GM21360 (cell line): ENCODE measurements around the gene POLR2J2.
A peak's percentile ranks its signal among the peaks of the same experiment; 100 is the strongest.
"Not testable (repeated sequence)": the region's sequence is repeated elsewhere in the genome, so short reads cannot be mapped to it uniquely, and the experiment has no call there.

Experiments used
- ATAC-seq: cut with Tn5 transposase; IDR thresholded peaks from one replicate; pipeline ENCODE4 v1.9.1; 2021; ENCODE audit warnings: mild to moderate bottlenecking, moderate library complexity; ENCODE audit not compliant: unreplicated experiment

The POLR2J2 gene

DNA sequence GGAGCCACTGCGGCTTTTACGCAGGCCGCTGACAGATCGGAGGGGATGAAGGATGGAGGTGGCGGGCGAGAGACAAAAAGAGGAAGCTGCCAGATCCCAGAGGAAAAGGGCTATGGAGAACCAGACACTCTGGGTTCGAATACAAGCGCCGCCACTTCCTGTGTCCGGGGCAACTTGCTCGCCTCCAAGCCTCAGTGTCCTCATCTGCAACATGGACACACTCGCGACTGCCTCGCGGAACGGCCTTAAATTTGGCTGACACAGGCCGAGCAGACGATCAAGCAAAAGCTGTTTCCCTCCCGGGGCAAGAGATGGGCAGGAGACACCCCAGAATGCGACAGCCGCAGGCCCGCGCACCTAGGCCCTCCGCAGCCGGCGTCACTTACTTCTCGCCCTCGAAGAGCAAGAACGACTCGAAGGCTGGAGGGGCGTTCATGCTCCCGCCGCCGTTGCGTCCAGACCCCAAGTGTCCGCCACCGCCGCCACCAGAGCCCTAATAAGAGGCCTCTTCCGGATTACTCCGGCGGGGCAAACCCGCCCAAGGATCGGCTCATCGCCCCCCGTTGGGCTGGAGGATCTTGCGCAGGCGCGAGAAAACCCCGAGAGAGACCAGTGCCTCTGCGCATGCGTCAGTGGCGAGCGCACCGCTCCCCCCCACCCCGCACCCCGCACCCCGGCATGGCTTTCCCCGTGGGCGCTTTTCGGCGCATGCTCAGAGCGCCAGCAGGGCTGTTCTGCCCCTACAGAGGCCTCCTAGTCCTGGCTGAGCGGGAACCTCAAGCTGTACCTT is at the start of gene POLR2J2:
Gene POLR2J2 (minus strand): TSS at position 498 of the 790 bp plus-strand sequence. CDS start 62 bp downstream, at position 436.
- peak; percentile 72 for ATAC-seq

DNA sequence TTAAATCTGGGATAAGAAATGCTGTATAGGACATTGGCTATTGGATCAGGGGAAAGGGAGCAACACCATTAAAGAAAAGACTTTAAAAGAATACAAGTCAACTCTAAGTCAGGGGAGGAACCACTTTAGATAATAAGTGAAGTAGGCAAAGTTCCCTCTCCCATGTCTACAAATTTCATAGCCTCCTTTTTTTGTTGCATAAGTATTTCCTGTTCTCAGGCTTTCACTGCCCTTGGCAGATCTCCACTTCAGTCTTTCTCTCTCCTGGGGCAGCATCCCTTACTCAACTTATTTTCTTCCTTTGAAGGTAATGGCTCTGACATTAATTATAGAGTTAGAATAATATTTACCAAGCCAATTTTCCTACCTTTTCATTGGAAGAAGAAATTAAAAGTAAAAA is 47.0 kb upstream of the POLR2J2 start:
- ATAC-seq = not testable (repeated sequence)

DNA sequence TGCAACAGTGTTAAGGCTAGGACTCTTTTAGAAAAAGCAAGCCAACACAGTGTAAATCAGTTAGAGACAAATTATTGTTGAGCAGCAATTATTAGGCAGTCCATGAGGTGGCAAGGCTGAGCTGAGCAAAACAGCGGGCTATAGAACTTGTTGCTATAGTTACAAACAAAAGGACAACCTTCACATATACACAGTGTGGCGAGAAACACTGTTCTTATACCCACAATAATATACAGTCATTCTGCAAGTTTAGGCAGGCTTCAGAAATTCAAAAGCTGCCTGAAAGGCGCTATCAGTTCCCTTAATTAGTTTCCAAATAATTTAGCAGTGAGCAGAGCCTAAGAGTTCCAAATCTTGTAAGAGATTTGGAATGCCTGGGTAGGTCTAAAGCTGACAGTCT is 44.3 kb upstream of the POLR2J2 start:
- peak; percentile 47 for ATAC-seq

DNA sequence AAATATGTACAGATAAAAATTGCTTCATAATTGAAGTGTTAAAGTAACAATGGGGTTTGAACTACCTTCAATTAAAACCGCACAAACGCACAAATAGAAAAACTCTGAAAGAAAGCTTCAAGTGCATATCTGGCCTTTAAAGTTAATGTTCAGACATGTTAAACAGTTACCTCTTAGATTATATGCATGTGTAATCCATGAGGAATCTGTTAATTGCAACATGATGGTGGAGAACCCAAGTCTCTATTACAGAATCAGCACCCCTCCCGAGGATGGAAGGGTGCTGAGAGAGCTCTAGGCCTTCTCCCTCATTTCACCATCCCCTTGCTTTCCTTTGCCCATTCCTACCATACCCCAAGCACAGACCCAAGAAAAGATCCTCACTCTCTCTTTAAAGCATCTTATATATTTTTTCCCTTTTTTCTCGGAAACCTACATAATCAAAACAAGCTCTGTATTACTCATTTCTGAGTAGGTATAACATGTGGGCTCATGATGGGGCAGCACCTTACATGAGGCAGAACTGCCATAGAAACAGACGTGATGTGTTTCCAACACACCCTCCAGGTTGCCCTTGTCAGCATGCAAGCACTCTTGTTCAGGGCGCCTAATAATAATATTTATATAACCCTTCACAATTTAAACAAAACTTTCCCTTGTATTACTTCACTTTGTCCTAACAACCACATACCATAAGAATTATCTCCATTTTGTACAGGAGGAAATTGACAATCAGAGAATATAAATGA is 43.5 kb upstream of the POLR2J2 start:
- ATAC-seq = not testable (repeated sequence)

DNA sequence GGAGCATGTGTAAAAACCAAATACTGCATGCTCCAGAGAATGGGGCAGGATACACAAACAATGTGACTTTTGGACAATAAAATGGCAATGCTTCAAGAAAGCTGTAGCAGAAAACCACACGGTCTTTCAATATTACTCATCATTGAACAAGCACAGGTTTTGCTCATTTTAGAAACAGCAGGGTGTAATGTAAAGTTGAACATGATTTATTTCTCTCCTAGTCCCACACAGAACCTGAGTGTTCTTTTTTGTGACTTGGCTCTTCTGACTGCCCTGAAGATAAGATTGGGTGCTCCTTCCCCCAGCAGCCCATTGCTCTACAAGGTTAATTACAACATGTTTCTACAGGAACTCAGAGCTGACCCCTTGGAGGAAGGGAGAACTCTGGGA is 42.2 kb upstream of the POLR2J2 start:
- peak; percentile 69 for ATAC-seq

DNA sequence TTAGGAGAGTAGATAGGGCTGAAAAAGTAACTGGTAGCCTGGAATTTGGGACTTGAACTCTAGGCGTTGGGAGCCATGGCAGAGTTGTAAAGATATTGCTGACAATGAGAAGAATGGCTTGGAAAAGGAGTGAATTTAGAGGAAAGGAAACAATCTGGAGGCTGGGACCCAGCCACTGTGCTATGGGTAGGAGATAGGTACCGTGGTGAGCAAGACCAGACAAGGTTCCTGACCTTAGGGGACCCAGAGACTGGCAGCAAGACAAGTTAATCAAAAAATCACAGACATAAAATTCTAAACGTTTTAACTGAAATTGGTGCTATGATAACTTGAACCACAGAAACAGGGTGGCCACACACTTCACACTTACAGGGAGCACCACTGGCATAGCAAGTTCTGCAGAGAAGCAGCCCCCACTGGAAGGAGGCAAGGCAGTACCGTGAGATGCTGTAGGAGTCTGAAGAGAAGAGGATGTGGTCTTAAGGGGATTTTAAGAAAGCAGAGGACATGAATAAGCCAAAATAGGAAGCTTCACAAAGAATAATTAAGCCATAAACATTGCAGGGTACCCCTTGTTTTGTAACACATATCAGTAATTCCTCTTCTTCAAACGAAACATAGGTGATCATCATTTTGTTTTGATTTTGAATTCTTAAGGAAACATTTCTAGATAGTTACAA is 41.7 kb upstream of the POLR2J2 start:
- ATAC-seq = peak; percentile 65

DNA sequence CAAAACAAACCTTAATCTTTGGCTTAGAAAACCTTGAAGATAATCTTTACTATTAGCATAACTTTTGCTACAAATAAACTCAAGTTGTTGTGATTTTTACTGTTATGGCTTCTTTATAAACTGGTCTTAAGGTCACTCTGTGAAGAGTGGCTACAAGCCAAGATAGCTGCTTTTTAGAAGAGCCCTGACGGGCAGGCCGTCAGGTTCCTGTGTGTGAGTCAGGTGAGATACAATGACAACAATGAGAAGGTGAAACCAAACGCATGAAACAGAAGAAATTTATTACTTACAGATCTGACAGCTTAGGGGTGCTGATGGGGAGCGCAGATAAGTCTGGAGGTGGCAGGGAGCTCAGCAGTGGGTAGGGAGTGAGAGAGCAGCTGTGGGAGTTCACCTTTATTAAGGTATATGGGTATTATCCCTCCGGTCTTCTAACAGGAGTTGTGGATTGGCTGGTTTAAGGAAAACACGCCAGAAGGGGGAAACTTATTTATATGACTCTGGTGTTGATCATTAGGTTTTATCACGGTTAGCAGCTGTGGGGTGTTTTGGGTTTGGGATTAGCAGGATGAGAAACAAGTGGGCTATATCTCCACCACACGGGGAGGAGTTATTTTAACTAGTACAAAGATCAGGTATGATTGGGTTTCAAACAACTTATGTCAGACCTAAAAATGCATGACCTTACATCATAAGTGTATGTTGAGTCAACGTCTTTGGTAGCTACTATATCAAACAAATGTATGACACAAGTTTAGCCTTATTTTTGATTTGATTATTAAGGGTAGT is 27.7 kb upstream of the POLR2J2 start:
- ATAC-seq = not testable (repeated sequence)

DNA sequence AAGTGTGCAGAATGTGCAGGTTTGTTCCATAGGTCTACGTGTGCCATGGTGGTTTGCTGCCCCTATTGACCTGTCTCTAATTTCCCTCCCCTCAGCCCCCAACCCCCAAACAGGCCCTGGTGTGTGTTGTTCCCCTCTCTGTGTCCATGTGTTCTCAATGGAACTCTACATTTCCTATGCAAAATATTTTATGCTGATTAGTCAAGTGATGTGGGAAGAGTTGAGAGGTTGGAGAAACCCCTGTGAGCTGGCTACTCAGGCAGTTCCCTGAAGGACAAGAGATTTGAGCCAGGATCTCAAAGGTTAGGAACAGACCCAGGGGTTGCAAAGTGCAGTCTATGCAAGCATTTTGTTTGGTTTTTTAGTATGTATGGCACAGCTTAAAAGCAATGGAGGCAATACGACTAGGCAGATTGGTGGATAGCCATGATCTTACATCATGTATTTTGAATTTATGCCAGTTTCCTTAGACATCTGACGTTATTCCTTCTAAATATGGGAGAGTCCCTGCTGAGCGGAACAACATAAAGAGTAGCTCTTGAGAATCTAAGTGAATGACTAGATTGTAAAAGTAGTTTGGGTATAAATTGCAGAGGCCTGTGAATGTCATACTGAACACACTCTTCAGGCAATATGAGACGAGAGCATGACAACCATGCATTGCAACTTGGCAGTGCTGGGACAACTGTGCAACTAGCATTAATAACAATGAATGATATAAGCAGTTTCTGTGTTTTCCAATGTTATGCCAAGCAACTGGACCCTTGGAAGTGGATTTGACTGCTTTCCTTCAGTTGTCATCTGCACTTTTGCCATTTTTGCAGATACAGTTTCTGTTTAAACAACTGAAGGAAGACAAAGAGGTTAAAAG is 26.4 kb upstream of the POLR2J2 start:
- not testable (repeated sequence) for ATAC-seq

DNA sequence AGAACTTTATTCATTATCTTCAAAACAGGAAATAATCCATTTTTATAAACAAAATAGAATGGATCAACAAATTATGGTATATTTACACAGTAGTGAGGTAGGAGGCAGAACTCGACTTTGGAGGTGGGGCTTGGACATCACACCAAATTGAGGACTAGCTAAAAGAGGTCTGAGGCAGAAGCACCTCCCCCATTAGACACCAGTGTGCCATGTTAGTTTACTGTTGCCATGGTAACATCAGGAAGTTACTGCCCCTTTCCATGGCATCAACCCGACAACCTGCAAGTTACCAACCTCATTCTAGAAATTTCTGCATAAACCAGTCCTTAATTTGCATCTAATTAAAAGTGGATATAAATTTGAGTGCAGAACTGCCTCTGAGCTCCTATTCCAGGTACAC is 24.5 kb upstream of the POLR2J2 start:
- not testable (repeated sequence) for ATAC-seq

DNA sequence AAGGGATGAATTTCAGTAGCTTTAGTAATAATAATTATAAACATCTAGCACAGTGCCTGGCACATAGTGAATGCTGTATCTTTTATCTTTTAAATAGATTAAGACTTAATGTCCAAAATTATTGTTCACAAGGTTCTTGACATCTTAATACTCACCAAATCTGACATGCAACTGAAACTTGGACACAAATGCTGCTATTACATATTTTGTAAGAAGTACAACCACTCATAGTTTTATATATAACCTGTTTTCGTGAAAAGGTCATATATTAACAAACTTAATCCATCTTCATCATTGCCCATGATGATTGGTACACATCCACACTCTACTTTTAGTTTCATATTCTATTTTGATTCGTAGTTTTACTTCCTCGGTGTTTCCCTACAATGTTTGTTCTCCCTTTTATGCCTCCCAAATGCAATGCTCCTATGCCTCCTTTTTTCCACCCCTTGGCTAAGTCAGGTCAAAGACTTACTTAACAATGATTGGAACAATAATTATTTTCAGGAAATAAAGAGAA is 23.6 kb upstream of the POLR2J2 start:
- ATAC-seq = not testable (repeated sequence)

DNA sequence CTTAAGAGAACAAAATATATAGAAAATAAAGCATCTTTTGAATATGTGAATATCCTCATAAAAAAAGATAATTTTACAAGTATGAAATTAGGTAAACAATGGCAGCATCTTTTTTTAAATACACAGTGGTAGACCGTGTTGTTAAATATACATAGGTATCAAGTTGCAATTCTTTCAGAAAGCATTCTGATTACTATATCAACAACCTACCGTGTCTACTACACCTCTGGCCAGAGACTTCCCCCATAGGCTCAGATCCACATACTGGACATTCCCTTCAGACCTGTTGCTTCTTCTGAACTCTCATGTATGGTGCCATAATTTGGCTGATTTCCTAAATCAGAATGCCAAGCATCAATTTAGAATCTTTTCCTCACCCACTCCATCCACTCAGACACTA is 22.5 kb upstream of the POLR2J2 start:
- ATAC-seq = not testable (repeated sequence)

DNA sequence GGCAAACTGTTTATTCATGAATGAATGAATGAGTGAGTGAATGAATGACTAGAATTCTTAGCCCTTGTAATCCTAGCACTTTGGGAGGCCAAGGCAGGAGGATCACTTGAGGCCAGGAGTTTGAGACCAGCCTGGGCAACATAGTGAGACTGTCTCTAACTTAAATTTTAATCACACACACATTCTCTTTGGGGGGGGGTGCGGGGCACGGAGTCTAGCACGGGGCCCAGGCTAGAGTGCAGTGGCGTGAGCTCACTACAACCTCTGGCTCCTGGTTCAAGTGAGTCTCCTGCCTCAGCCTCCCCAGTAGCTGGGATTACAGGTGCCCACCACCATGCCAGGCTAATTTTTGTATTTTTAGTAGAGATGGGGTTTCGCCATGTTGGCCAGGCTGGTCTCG is 19.1 kb upstream of the POLR2J2 start:
- not testable (repeated sequence) for ATAC-seq

DNA sequence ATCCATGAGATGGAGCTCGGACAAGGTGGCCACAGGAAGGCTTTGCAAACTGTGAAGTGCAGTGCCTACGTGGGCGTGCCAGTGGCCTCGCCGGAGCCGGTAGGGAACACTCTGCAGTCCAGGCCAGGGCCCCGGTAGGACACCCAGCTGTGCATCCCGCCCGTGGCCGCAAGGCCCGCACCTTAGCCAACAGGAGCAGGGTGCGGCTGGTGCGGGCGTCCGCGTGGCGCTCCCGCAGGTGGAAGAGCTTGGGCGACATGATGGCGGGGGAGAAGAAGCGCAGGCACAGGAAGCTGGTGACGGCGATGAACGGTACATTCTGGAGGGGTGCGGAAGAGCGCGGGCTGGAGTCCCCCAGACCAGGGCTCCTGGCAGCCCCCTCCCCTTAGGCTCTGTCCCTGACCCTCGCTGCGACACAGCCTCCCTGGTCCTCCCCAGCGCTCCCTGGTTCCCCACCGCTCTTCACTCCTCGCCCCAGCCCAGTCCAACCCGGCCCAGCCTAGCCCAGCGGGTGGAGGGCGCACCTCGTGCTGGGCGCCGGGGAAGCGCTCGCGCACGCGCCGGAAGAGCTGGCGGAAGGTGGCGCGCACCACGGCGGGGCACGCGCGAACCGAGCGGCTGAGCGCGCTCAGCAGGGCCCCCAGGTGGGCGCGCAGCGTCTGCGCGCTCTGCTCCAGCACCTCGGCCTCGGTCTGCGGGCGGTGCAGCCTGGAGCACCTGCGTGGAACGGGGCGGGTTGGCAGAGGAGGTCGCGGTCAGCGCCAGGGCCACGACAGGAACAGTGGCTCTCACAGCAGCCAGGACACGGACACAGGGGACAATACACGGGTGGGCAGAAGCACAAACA is 18.2 kb upstream of the POLR2J2 start:
- ATAC-seq = peak; percentile 56

DNA sequence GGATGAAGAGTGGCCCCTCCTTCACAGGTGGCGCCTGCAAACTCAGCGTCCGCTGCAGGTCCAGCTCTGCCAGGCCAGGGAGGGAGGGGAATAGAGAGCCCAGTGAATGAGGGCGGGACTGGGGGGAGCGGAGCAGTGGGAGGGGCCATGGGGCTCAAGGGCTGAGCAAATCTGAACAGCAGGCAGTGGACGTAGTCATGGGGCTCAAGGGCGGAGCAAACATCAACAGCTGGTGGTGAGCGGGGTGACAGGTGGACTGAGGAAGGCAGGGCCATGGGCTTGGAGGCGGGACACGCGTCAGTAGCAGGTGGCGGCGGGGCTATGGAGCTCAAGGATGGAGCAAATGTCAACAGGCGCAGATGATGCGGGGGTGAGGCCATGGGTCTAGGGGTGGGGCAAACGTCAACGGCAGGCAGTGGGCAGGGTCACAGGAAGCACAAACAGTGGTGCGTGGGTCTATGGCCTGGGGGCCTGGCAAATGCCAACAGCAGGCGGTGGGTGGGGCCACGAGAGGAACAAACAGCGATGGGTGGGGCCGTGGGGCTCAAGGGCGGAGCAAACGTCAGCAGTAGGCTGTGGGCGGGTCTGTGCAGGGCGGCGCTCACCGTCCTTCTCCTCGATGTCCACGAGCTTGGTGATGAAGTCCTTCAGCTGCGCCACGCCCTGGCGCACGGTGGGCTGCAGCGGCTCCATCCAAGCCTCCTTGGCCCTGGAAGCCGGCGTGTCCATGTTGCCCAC is 17.0 kb upstream of the POLR2J2 start:
- peak; percentile 71 for ATAC-seq

DNA sequence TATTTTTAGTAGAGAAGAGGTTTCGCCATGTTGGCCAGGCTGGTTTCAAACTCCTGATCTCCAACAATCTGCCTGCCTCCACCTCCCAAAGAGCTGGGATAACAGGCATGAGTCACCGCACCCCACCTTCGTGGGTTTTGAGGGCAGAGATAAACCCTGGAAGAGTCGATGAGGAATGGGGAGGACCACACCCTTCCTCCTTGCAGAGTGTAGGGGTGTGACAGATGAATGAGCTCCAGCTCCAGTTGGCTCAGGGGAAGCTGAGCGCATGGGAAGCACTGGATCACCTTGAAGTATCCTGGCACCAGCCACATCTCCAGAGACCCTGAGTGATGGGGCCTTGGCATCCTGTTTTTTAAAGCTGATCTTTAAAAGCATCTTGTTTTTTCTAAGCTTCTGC is 11.1 kb upstream of the POLR2J2 start:
- not testable (repeated sequence) for ATAC-seq

DNA sequence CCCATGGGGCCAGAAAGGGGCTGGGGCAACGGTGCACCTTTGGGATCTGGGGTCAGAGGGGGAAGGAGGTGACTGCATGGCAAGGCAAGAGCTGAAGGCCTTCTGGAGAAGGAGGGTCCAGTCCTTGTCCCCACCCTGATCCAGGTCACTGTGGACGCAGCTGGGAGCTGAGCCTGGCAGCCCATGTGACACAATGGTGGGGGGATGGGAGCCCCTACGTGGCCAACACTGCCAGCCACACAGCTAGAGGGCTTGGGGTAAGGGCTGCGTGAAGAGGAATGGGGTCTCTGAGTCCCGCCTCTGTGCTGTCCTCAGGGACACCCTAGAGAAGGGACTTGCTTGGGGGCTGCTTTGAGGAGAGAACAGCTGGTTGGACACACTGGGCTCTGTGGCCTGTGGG is 9.3 kb upstream of the POLR2J2 start:
- not testable (repeated sequence) for ATAC-seq

DNA sequence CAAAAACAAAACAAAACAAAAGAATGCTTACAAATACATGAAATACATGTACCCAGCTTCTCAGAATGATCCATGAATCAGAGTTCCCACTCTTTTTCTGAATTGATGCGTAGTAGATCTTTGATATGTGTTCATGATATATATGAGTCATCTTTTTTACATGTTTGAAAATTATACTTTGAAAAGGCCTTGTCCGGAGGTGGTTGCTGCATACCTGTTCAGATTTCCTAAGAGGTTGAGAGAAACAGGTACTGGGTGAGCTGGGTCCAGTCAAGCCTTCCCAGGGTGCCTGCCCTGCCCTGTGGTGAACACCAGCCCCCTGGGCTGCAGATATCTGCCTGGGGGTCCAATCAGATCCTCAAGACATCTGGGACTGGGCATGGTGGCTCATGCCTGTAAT is 4.1 kb upstream of the POLR2J2 start:
- not testable (repeated sequence) for ATAC-seq
